ENCODE results near the gene KCNQ1.

The KCNQ1 gene

GRCh38 chr11:2584434-2584811, 139.6 kb downstream of the KCNQ1 start:
- H3K36me3 ChIP-seq (ENCODE audit: insufficient read depth, low read length) = no peaks in the 10 kb centered on the region
- no peak overlapping the region for H3K4me2 ChIP-seq (ENCODE audit: low read depth, low read length, poor library complexity, severe bottlenecking)
- H3K9me3 ChIP-seq (ENCODE audit: insufficient read depth, low read depth, low read length) = no peaks in the 10 kb centered on the region
- no peaks in the 10 kb centered on the region for H3K27me3 ChIP-seq (ENCODE audit: insufficient read depth, low read length, poor library complexity, severe bottlenecking)
- no peaks in the 10 kb centered on the region for H3K4me1 ChIP-seq (ENCODE audit: insufficient read depth, low read length, poor library complexity, severe bottlenecking)
- H2AFZ ChIP-seq (ENCODE audit: low read length) = no peak overlapping the region
- H3F3A ChIP-seq (ENCODE audit: low read depth) = no peaks in the 10 kb centered on the region
- H3K4me3 ChIP-seq (ENCODE audit: low read length, poor library complexity, severe bottlenecking) = no peak overlapping the region
- no peaks in the 10 kb centered on the region for H3K79me2 ChIP-seq (ENCODE audit: insufficient read depth, low read length)
- TF ChIP-seq CTCF (conservative IDR thresholded peaks at IDR 0.05; ENCODE audit: low read length) (no peak), EZH2phosphoT487 (IDR thresholded peaks at IDR 0.05; ENCODE audit: borderline replicate concordance) (no peak)
- H4K20me1 ChIP-seq (ENCODE audit: insufficient read depth, low read length, poor library complexity, severe bottlenecking) = no peaks in the 10 kb centered on the region
- H3K9me2 ChIP-seq (replicated peaks; ENCODE audit: low read depth, low read length) = no peaks in the 10 kb centered on the region
- no peak overlapping the region for H3K9ac ChIP-seq (ENCODE audit: low read depth, low read length, poor library complexity, severe bottlenecking)

GRCh38 chr11:2584812-2585565, 140.2 kb downstream of the KCNQ1 start:
- Histone ChIP-seq H3K79me2 (ENCODE audit: insufficient read depth, low read length) (no peaks in the 10 kb centered on the region), H2AFZ (ENCODE audit: low read length) (no peak overlapping the region), H3F3A (ENCODE audit: low read depth) (no peaks in the 10 kb centered on the region), H3K9me3 (ENCODE audit: insufficient read depth, low read depth, low read length) (no peaks in the 10 kb centered on the region), H3K4me1 (ENCODE audit: insufficient read depth, low read length, poor library complexity, severe bottlenecking) (no peaks in the 10 kb centered on the region), H3K36me3 (ENCODE audit: insufficient read depth, low read length) (no peaks in the 10 kb centered on the region), H3K9ac (ENCODE audit: low read depth, low read length, poor library complexity, severe bottlenecking) (no peak overlapping the region), H3K4me2 (ENCODE audit: low read depth, low read length, poor library complexity, severe bottlenecking) (no peak overlapping the region), H3K9me2 (replicated peaks; ENCODE audit: low read depth, low read length) (no peaks in the 10 kb centered on the region), H3K4me3 (ENCODE audit: low read length, poor library complexity, severe bottlenecking) (no peak overlapping the region), H3K27me3 (ENCODE audit: insufficient read depth, low read length, poor library complexity, severe bottlenecking) (no peaks in the 10 kb centered on the region), H4K20me1 (ENCODE audit: insufficient read depth, low read length, poor library complexity, severe bottlenecking) (no peaks in the 10 kb centered on the region)
- TF ChIP-seq CTCF (conservative IDR thresholded peaks at IDR 0.05; ENCODE audit: low read length) = no peak
- no peak for TF ChIP-seq EZH2phosphoT487 (IDR thresholded peaks at IDR 0.05; ENCODE audit: borderline replicate concordance)

- Histone ChIP-seq H3K79me2 (ENCODE audit: insufficient read depth, low read length) (no peaks in the 10 kb centered on the region), H4K20me1 (ENCODE audit: insufficient read depth, low read length, poor library complexity, severe bottlenecking) (no peaks in the 10 kb centered on the region), H3K4me1 (ENCODE audit: insufficient read depth, low read length, poor library complexity, severe bottlenecking) (no peaks in the 10 kb centered on the region), H3K9ac (ENCODE audit: low read depth, low read length, poor library complexity, severe bottlenecking) (no peak overlapping the region), H3K36me3 (ENCODE audit: insufficient read depth, low read length) (no peaks in the 10 kb centered on the region), H2AFZ (ENCODE audit: low read length) (no peak overlapping the region), H3K9me2 (replicated peaks; ENCODE audit: low read depth, low read length) (no peaks in the 10 kb centered on the region), H3F3A (ENCODE audit: low read depth) (no peaks in the 10 kb centered on the region), H3K27me3 (ENCODE audit: insufficient read depth, low read length, poor library complexity, severe bottlenecking) (no peaks in the 10 kb centered on the region), H3K9me3 (ENCODE audit: insufficient read depth, low read depth, low read length) (no peaks in the 10 kb centered on the region), H3K4me3 (ENCODE audit: low read length, poor library complexity, severe bottlenecking) (no peak overlapping the region), H3K4me2 (ENCODE audit: low read depth, low read length, poor library complexity, severe bottlenecking) (no peak overlapping the region)
- no peak for TF ChIP-seq CTCF (conservative IDR thresholded peaks at IDR 0.05; ENCODE audit: low read length)
- TF ChIP-seq EZH2phosphoT487 (IDR thresholded peaks at IDR 0.05; ENCODE audit: borderline replicate concordance) = no peak
Observed at GRCh38 chr11:2585566-2586086, 140.8 kb downstream of the KCNQ1 start.

Measured in Loucy (cell line).